ENCODE results near the gene KCTD10. TPM values are rescaled to one million over a fixed set of nuclear protein-coding genes. Genes with fewer than 3 reads are reported as not detected.

KCTD10 gene
- total RNA-seq: 10 to 100 TPM; 53.5 to 56.9 TPM

GRCh38 chr12:109477185-109477962 is at the start of gene KCTD10, which contains the start of gene UBE3B:
Gene KCTD10 (minus strand): TSS chr12:109477300. CDS start chr12:109477262, 38 bp downstream.
Gene UBE3B (plus strand): TSS chr12:109477634. CDS start chr12:109483552, 5,918 bp downstream.
- peak; percentile 88 to 90 for DNase-seq (ENCODE audit: low spot score in 2 of 2)
- Mint-ChIP-seq H3K36me3 (peaks cover 11 to 18% of the 10 kb centered on the region in 2 donors), H3K27ac (peak within 1 kb of the TSS; percentile 98), H3K9me3 (no peaks in the 10 kb centered on the region)
- peak; percentile 99 for ATAC-seq

GRCh38 chr12:109525279-109525585 is 48.1 kb upstream of the KCTD10 start:
- DNase-seq (ENCODE audit: low spot score in 2 of 2) (no peak), ATAC-seq (no peak)
- no peaks in the 10 kb centered on the region for H3K9me3 Mint-ChIP-seq
- no peaks in the 10 kb centered on the region for H3K36me3 Mint-ChIP-seq
- H3K27ac Mint-ChIP-seq: no peak overlapping the region

- no peak overlapping the region for H3K27ac Mint-ChIP-seq
- H3K9me3 Mint-ChIP-seq: no peaks in the 10 kb centered on the region
- no peak for ATAC-seq
- no peak for DNase-seq (ENCODE audit: low spot score in 2 of 2)
- H3K36me3 Mint-ChIP-seq: no peaks in the 10 kb centered on the region
Measured at GRCh38 chr12:109524466-109525278, 47.6 kb upstream of the KCTD10 start.

- ATAC-seq (no peak), DNase-seq (ENCODE audit: low spot score in 2 of 2) (no peak)
- H3K27ac Mint-ChIP-seq: no peak overlapping the region
- no peaks in the 10 kb centered on the region for H3K9me3 Mint-ChIP-seq
- H3K36me3 Mint-ChIP-seq: peaks cover 0 to 2% of the 10 kb centered on the region in 2 donors
Measured at GRCh38 chr12:109523504-109523903, 46.4 kb upstream of the KCTD10 start.

- no peaks in the 10 kb centered on the region for H3K9me3 Mint-ChIP-seq
- no peak overlapping the region for H3K27ac Mint-ChIP-seq
- DNase-seq (ENCODE audit: low spot score in 2 of 2) (no peak), ATAC-seq (no peak)
- H3K36me3 Mint-ChIP-seq: peaks cover 0 to 6% of the 10 kb centered on the region in 2 donors
Measured at GRCh38 chr12:109523071-109523470, 46.0 kb upstream of the KCTD10 start.

- Mint-ChIP-seq H3K9me3 (no peaks in the 10 kb centered on the region), H3K27ac (peak overlapping the region in 1 of 2 donors; percentile 68), H3K36me3 (peaks cover 0 to 10% of the 10 kb centered on the region in 2 donors)
- ATAC-seq: no peak
- no peak for DNase-seq (ENCODE audit: low spot score in 2 of 2)
Measured at GRCh38 chr12:109521831-109522230, 44.7 kb upstream of the KCTD10 start.

- Mint-ChIP-seq H3K9me3 (no peaks in the 10 kb centered on the region), H3K27ac (no peak overlapping the region), H3K36me3 (peaks cover 0 to 10% of the 10 kb centered on the region in 2 donors)
- ATAC-seq (no peak), DNase-seq (ENCODE audit: low spot score in 2 of 2) (no peak)
Measured at GRCh38 chr12:109519787-109520186, 42.7 kb upstream of the KCTD10 start.

GRCh38 chr12:109518820-109519665 is 41.9 kb upstream of the KCTD10 start:
- Mint-ChIP-seq H3K36me3 (peaks cover 0 to 10% of the 10 kb centered on the region in 2 donors), H3K27ac (no peak overlapping the region), H3K9me3 (no peaks in the 10 kb centered on the region)
- peak; percentile 26 to 66 for DNase-seq (ENCODE audit: low spot score in 2 of 2)
- ATAC-seq: peak in 1 of 2 donors; percentile 58

- peaks cover 0 to 10% of the 10 kb centered on the region in 2 donors for H3K36me3 Mint-ChIP-seq
- ATAC-seq: no peak
- H3K27ac Mint-ChIP-seq: peak overlapping the region in 1 of 2 donors; percentile 32
- no peaks in the 10 kb centered on the region for H3K9me3 Mint-ChIP-seq
- peak in 1 of 2 donors; percentile 13 for DNase-seq (ENCODE audit: low spot score in 2 of 2)
Measured at GRCh38 chr12:109517619-109518018, 40.5 kb upstream of the KCTD10 start.

GRCh38 chr12:109513977-109514376 is 36.9 kb upstream of the KCTD10 start:
- Mint-ChIP-seq H3K9me3 (no peaks in the 10 kb centered on the region), H3K36me3 (peaks cover 0 to 10% of the 10 kb centered on the region in 2 donors), H3K27ac (no peak overlapping the region)
- ATAC-seq: no peak
- DNase-seq (ENCODE audit: low spot score in 2 of 2): no peak

GRCh38 chr12:109513051-109513450 is 36.0 kb upstream of the KCTD10 start:
- H3K36me3 Mint-ChIP-seq: peaks cover 0 to 5% of the 10 kb centered on the region in 2 donors
- ATAC-seq (no peak), DNase-seq (ENCODE audit: low spot score in 2 of 2) (no peak)
- H3K9me3 Mint-ChIP-seq: no peaks in the 10 kb centered on the region
- H3K27ac Mint-ChIP-seq: peak overlapping the region; percentile 25 to 86

- no peaks in the 10 kb centered on the region for H3K9me3 Mint-ChIP-seq
- ATAC-seq (no peak), DNase-seq (ENCODE audit: low spot score in 2 of 2) (no peak)
- peak overlapping the region in 1 of 2 donors; percentile 25 for H3K27ac Mint-ChIP-seq
- H3K36me3 Mint-ChIP-seq: peaks cover 0 to 3% of the 10 kb centered on the region in 2 donors
Measured at GRCh38 chr12:109512608-109513007, 35.5 kb upstream of the KCTD10 start.

- ATAC-seq: no peak
- Mint-ChIP-seq H3K36me3 (no peaks in the 10 kb centered on the region), H3K27ac (peak overlapping the region in 1 of 2 donors; percentile 59), H3K9me3 (no peaks in the 10 kb centered on the region)
- no peak for DNase-seq (ENCODE audit: low spot score in 2 of 2)
Measured at GRCh38 chr12:109510196-109510595, 33.1 kb upstream of the KCTD10 start.

GRCh38 chr12:109504068-109504467 is 27.0 kb upstream of the KCTD10 start:
- ATAC-seq: no peak
- Mint-ChIP-seq H3K9me3 (no peaks in the 10 kb centered on the region), H3K36me3 (peaks cover 10 to 11% of the 10 kb centered on the region in 2 donors), H3K27ac (peak overlapping the region in 1 of 2 donors; percentile 47)
- no peak for DNase-seq (ENCODE audit: low spot score in 2 of 2)

- H3K36me3 Mint-ChIP-seq: peaks cover 10 to 11% of the 10 kb centered on the region in 2 donors
- no peak for DNase-seq (ENCODE audit: low spot score in 2 of 2)
- H3K27ac Mint-ChIP-seq: peak overlapping the region in 1 of 2 donors; percentile 47
- no peak for ATAC-seq
- H3K9me3 Mint-ChIP-seq: no peaks in the 10 kb centered on the region
Measured at GRCh38 chr12:109503611-109504010, 26.5 kb upstream of the KCTD10 start.

- peak overlapping the region in 1 of 2 donors; percentile 52 for H3K27ac Mint-ChIP-seq
- peaks cover 11 to 18% of the 10 kb centered on the region in 2 donors for H3K36me3 Mint-ChIP-seq
- ATAC-seq (no peak), DNase-seq (ENCODE audit: low spot score in 2 of 2) (no peak)
- H3K9me3 Mint-ChIP-seq: no peaks in the 10 kb centered on the region
Measured at GRCh38 chr12:109502332-109502731, 25.2 kb upstream of the KCTD10 start.
